HG02763 (cell line): ENCODE results near the gene HSD17B2.

Experiments
- ATAC-seq: cut with Tn5 transposase; IDR thresholded peaks from one replicate; pipeline ENCODE4 v1.9.1; 2021; ENCODE audit warnings: mild to moderate bottlenecking, moderate library complexity; ENCODE audit not compliant: unreplicated experiment

Gene HSD17B2

DNA sequence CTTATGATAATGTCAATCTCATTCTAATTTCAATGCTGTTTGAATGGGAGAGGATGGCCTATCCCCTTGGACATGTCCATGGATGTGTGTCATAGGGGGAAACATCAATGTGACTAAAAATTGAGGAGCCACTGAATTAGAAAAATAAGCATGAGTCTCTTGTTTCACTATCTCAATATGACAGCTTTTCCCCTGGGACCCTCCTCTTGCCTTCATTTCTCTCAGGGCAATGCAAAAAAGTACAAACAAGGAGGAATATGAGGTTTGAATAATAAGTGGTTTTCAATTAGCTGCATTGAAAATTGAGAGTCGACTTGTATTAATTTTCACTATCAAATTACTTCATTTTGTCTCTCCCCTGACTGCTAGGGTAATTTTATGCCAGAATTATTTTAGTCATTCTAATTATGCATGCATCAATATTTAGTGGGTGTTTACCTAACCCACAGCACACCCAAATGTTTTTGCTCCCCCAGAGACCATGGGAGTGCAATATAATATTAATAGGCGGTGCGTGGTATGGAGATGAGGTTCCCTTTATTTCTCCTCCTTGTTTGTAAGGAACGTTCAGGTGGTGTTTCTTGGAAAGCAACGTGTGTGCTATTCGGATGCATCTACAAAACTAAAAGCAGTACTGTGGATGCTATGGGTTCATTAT is 17.0 kb upstream of the HSD17B2 start:
- ATAC-seq, result no peak

DNA sequence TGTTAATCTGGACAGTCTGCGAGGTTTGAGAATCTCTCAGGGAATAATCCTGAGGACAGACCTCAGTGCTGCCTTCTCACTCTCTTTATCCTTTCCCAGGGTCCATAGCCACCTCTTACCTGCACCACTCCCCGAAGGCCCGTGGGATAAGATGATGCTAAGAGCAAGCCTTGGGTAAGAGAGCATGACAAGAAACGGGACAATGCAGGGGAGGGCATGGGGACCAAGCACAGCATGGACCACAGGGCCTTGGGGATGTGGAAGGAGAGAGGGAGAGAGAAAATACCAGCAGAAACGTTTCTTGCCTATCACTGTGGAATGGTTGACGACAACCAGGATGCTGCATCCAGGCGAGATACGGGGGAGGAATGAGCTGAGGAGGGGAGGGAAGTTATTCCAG is 15.5 kb upstream of the HSD17B2 start:
- no peak for ATAC-seq

DNA sequence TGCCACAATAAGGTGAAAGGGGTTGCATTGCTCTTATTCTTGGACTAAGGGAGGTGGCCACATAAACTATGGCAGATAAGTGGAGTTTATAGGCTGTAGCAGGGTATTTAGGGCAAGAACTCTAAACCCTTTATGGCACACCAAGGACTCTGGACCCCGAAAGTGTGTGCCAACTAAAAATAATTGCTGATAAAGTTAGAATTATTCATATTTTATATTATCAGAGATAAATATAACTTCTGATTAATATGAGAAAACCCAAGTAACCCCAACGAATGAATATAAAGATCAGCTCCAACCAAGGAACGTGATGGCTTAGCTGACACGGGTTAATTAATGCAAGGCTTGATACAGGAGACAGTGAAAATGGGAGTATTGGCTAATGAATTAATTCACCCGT is 15.0 kb upstream of the HSD17B2 start:
- no peak for ATAC-seq

DNA sequence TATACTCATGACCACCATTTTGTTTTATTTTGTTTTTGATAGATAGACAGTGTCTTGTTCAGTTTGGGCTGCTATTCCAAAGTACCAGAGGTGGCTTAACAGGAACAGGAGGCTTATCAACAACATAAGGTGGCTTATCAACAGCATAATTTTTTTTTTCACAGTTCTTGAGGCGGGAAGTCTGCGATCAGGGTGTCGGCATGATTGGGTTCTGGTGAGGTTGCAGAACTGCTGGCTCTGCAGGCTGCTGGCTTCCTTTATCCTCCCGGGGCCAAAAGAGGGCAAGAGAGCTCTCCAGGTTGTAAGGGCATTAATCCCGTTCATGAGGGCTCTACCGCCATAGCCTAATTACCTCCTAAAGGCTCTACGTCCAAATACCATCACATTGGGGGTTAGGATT is 11.8 kb upstream of the HSD17B2 start:
- ATAC-seq, result no peak

- ATAC-seq, result no peak
Observed at GRCh38 chr16:82024316-82024715, 10.7 kb upstream of the HSD17B2 start.

GRCh38 chr16:82024883-82025282 is 10.2 kb upstream of the HSD17B2 start:
- ATAC-seq, result no peak

- no peak for ATAC-seq
Observed at GRCh38 chr16:82027629-82028064, 7.4 kb upstream of the HSD17B2 start.

GRCh38 chr16:82031116-82032084 is 3.7 kb upstream of the HSD17B2 start:
- no peak for ATAC-seq

DNA sequence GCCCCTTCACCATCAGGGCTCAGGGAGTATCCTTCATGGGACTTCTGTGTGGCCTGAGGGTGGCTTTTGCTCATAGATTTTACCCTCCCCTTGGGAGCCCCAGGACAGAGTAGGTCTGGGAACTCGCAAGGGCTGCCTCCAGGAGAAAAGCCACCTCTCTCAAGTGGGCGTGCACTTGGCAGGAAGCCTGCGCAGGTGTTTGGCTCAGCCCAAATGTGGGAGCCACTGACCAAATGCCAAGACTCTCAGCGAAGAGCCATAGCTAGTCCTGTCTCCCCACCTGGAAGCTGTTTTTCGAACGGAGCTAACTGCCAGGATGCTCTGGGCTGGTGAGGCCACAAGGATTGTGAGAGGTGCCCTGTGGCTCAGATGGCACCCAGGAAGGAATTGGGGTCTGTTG is 2.0 kb upstream of the HSD17B2 start:
- ATAC-seq, result no peak

- no peak for ATAC-seq
Observed at GRCh38 chr16:82033683-82034300, 1.3 kb upstream of the HSD17B2 start.

DNA sequence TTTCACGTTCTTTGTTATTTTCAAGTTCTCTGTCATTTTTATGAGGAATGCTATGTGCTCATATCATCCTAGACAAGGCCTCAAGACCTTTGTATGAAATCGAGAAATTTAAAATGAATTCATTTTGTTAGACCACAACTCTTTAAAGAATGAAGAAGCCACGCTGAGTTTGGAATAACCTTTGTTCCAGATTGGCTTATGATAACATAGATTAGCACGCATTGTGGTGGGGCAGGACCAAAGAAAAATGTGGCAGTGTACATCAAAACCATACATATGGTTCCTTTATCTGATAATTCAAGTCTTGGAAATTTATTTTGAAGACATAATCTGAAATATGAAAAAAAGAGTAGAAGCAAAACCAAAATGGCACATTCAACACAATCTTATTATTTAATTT is 2.2 kb downstream of the HSD17B2 start:
- no peak for ATAC-seq

GRCh38 chr16:82037666-82038065 is 2.6 kb downstream of the HSD17B2 start:
- ATAC-seq, result no peak

DNA sequence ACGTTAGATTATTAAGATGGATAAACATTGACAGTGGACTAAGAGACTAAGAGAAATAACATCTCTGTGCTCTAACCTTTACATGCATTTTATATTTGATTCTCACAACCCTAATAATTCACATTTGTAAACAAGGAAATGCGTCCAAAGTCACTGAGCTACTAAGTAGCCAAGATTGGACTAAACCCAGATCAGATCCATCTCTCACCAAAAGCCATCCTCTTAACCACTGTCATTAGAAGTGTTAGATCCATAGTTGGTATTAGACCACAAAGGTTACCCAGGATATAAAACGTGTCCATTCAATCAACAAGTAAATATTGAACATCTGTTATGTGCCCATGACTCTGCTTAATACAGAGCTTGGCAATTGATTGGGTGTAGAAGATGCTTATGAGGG is 5.2 kb downstream of the HSD17B2 start:
- no peak for ATAC-seq

DNA sequence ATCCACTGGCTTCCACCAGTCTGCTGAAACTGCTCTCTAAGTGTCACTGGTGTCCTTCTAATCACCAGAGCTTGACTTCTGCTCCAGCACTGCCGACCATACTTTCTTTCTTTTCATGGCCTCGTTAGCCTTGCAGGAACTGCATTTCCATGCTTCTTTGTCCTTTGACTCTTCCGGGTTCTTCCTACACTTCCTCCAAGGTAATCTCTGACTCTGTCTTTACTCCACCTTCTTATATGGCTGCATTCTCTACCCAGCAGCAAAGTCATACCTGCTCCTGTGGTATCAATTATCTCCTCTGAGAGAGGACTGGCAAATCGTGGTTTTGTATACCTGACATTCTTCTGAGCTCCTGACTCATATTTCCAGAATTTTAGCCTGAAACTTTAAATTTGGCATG is 6.5 kb downstream of the HSD17B2 start:
- no peak for ATAC-seq

- no peak for ATAC-seq
Observed at GRCh38 chr16:82042144-82042543, 7.1 kb downstream of the HSD17B2 start.

GRCh38 chr16:82042846-82043245 is 7.8 kb downstream of the HSD17B2 start:
- no peak for ATAC-seq

GRCh38 chr16:82043680-82044584 is 8.9 kb downstream of the HSD17B2 start:
- no peak for ATAC-seq

GRCh38 chr16:82044585-82044911 is 9.5 kb downstream of the HSD17B2 start:
- ATAC-seq, result no peak

DNA sequence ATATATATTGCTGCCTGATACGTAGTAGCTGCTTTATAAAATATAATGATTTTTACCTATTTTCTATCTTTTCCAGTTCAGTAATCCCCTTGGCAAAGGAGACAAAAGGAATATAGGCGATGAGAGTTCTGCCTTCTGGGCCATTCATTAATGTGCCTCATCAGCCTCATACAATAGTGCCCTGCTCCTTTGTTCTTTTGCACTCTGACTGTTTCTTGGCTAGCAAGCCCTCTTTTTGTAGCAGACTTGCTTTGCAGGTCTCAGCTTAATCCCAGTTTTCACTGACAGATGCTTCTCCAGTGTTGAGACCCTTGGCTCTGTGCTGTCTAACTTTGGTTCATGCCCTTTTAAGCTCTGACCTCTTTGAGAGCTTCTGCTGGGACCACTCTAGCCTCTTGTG is 10.4 kb downstream of the HSD17B2 start:
- no peak for ATAC-seq

DNA sequence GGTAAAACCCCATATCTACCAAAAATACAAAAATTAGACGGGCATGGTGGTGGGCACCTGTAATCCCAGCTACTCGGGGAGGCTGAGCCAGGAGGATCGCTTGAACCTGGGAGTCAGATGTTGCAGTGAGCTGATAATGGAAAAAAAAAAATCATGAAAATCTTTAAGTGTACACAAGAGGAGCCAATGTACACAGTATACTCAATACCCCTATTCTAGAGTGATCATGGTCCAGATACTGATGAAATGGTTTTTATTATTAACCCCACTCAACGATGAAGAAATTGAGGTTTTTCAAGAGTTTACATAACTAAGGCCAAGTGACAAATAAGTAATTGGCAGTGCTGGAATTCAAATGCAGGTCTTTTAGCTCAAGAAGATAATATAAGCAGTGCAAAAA is 11.5 kb downstream of the HSD17B2 start:
- no peak for ATAC-seq

- ATAC-seq, result no peak
Observed at GRCh38 chr16:82046941-82047340, 11.9 kb downstream of the HSD17B2 start.
